GM18508 (cell line): Measurements from ENCODE around the gene PLIN3.
"Not testable (repeated sequence)": the region's sequence is repeated elsewhere in the genome, so short reads cannot be mapped to it uniquely, and the experiment has no call there.

Experiments
- ATAC-seq: cut with Tn5 transposase; IDR thresholded peaks from one replicate; pipeline ENCODE4 v1.9.1; 2021; ENCODE audit warnings: moderate number of reproducible peaks; ENCODE audit not compliant: insufficient read depth, unreplicated experiment

PLIN3 gene, protein sequence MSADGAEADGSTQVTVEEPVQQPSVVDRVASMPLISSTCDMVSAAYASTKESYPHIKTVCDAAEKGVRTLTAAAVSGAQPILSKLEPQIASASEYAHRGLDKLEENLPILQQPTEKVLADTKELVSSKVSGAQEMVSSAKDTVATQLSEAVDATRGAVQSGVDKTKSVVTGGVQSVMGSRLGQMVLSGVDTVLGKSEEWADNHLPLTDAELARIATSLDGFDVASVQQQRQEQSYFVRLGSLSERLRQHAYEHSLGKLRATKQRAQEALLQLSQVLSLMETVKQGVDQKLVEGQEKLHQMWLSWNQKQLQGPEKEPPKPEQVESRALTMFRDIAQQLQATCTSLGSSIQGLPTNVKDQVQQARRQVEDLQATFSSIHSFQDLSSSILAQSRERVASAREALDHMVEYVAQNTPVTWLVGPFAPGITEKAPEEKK

DNA sequence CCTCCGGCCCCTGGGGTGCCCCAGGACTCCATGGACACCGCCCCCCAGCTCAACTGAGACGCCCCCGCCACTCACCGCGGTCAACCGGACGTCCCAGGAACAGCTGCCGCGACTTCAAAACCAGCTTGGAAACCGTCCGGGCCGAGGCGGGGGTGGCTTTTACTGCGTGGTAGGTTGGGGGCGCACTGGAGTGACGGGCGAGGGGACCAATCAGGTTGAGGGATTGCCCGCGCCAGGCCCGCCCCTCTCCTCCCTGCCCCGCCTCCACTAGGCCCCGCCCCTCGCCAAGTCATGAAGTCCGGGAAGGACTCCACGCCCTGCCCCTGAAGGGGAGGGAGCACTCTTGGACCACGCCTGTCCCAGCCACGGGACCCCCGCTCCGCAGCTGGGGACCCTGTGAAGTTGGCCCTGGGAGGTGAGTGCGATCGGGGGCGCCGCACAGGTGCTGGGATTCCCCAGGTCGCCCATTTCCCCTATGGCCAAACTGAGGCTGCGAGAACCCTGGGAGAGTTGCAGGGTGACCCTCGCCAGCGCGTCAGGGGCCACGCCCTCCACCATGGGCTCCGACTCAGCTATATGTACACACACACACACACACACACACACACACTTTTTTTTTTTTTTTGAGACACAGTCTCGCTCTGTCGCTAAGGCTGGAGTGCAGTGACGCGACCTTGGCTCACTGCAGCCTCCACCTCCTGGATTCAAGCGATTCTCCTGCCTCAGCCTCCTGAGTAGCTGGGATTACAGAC lies at the start of gene PLIN3:
Gene PLIN3 (minus strand): TSS at position 134 of the 752 bp plus-strand sequence. CDS start 6,273 bp downstream, outside the sequence.
- no peak for ATAC-seq

DNA sequence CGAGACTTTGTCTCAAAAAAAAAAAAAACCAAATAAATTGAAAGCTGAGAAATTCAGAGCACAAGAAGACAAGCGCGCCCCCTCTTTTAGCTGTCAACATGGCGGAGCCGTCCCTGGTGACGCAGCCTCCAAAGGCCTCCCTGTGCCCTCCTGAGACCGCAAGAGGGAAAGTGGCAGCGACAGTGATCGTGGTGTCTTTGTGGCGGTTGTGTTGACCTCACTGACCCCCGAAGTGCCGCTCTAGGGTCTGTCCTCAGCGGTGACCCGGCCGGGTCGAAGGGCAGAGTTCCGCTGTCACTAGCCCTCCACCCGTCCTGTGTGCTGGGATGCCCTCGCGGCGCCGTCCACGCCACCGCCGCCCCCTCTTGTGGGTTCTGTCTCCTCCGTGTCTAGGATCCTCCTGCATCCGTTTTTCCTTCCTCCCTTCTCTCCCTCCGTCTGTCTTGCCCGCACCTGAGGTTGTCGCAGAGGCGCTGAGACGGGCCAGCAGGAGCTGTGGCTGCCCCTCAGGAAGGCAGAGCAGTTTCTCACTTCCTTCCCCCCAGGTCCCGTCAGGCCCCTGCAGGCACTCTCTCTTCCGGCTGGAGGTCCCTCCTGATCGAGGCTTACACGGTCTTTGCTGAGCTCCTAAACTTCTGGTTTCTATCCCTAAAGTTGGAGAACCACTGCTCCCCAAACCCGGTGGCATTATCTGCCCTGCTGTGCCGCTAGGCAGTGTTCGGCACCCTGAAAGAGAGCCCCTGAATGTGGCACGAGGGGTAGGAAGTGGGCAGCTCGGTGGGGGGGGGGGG lies 49.0 kb upstream of the PLIN3 start:
- no peak for ATAC-seq

DNA sequence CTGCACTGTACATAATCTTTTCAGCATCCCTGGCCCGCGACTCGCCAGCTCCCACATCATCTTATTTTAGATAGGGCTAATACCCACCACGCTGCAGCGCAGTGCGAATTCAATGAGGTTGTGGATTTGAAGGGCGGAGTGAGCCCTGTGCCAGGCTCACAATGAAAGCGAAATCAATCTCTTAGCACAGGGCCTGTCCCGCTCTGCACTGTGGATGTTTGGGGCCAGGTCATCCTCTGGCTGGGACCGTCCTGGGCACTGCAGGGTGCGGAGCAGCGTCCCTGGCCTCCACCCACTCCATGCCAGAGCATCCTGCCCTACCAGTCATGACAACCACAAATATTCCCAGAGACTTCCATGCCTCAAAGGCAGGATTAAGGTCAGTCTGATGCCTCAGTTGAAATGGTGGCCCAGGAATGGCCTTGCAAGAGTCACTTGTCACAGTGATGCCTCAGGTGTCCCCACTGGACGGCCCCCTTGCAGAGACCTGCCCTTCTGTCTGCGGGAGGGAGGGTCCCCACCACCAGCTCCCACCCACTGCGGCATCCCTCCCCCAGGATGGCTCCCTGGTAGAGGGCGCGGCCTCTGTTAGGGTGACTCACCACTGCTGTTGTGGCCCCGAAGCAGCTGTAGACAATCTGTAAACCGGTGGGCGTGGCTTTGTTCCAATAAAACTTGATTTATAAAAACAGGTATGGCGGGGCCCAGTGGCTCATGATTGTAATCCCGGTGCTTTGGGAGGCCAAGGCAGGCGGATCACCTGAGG lies 47.5 kb upstream of the PLIN3 start:
- no peak for ATAC-seq

DNA sequence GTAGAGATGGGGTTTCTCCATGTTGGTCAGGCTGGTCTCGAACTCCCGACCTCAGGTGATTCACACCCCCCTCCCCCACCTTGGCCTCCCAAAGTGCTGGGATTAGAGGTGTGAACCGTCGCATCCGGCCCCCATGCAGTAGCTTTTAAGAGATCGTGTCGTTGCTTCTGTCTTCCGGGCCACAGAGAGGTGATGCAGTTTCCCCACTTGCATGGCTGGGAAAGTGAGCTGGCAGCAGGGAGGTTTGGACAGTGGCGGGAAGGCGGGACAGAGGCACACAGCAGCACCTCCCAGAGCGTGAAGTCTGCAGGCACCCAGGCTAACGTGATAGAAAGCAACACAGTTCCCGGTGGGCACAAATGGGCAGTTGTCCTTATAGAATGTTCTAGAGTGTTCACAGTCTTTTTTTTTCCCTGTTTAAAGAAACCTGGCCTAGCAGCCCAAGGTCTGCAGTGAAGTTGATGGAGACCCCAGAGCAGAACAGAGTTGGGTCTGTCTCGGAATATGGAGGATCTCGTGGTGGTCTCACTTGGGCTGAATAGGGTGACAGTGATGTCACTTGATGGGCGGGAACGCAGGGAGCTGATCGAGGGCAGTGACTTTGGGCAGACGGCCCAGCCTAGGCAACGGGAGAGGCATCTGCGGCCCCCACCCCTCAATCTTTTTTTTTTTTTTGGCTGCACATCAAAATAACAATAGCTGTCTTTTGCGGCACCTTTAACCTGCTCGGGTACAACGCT lies 46.7 kb upstream of the PLIN3 start:
- ATAC-seq = no peak

DNA sequence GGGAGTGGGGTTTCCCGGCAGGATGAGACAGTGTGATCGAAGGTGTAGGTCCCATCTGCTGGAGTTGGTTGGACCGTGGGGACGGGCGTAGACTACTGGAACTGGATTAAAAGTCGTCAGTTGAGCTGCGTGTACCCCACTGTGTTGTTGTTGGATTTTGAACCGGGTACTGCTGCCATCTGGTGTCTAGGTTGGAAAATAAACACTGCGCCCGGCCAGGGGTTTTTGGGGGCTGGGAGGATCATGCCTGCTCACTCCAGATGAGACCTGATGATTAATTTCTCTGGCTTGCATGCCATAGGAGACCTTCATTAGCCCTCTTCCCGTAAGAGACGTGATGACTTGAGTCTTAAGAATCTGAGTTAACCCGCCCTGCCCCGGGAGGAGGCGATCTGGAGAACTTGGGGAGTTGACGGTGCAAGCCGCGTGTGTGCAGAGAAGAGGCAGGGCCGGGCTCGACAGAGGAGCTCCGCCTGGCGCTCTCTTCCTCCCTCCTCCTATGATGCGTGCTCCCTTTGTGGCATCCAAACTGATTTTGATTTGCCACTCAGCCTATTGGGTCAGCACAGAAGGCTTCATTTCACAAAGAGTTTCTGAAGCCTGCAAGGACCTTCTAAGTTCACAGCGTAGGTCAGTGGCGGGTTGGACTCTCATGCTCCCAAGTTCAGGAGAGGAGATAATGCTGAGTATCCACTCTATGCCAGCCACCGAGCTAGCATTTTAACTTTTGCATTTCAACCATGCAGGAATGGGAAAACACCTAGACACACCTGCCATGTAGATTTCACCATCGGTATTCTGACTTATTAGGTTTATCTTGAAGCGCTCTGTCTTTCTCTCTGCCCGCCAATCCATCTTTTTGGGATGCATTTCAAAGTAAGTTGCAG lies 44.6 kb upstream of the PLIN3 start:
- no peak for ATAC-seq

DNA sequence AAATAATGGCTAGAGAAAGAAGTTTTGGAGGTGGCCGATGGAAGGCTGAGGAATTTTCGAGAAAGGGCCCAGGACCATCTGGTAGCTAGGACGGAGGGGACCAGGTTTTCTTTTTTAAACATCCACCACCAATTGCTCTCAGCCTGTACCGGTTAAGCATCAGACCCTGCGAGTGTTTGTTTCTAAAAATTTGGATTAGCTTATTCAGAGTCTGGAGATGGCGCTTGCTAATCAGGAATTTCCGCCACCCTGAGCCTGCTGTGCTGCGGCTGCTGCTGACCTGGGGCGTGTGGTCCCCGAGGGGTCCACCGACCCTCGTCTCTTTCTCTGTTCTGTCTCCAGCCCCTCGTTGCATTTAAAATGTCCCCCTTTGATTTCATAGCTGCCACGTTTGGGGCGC lies 43.8 kb upstream of the PLIN3 start:
- ATAC-seq = no peak

DNA sequence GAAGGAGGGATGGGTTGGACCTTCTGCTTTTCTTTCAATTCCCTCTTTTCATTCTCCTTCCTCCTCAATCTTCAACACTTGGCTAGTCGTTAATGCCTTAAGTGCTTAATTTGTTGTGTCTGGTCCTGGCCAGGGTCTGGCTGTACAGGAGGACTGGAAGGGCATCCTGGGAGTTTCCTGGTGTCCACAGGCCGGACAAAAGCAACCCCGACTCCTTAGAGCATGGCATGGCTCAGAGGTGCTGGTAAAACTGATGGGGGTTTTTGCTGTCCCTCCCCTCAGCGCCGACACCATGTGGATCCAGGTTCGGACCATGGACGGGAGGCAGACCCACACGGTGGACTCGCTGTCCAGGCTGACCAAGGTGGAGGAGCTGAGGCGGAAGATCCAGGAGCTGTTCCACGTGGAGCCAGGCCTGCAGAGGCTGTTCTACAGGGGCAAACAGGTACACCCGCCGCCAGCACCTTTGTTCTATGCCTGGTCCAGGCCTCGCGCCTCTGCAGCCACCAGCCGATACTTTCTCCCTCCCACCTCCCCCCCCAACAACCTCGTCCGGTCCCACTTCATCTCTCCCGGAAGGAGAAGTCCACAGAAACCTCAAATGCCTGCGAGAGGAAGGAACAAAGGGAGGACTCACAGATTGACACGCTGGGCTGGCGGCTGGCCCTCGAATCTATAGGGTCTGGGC lies 43.3 kb upstream of the PLIN3 start:
- ATAC-seq = no peak

DNA sequence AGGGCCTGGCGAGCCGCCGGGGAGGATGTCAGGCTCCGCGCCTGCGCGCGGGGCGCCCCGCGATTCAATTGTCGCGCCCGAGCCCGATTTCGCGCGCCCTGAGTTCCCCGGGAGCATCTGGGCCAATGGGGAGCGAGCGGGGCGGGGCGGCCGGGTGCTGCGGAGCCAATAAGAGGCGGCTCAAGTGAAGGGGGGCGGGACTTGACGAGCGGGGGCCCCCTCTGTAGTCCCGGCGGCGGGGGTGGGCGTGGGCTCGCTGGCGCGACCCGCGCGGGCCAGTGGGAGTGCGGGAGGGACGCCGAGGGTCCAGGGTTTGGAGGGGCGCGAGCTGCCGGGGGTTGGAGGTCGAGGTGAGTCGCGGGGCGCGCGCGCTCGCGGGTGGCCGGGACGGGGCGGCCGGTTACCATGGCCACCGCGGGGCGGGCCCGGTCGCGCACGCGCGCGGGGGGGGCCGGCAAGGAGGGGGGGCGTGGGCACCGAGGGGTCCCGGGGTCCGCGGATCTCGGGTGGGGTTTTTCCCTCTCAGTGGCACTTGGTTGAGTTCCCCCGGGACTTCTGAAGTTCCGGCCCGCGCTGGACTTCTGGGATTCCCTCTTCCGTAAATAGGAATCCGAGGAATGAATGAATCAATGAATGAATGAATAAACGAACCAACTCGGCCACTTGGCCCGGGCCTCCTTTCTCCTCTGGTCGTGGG lies 42.6 kb upstream of the PLIN3 start:
- ATAC-seq = no peak

DNA sequence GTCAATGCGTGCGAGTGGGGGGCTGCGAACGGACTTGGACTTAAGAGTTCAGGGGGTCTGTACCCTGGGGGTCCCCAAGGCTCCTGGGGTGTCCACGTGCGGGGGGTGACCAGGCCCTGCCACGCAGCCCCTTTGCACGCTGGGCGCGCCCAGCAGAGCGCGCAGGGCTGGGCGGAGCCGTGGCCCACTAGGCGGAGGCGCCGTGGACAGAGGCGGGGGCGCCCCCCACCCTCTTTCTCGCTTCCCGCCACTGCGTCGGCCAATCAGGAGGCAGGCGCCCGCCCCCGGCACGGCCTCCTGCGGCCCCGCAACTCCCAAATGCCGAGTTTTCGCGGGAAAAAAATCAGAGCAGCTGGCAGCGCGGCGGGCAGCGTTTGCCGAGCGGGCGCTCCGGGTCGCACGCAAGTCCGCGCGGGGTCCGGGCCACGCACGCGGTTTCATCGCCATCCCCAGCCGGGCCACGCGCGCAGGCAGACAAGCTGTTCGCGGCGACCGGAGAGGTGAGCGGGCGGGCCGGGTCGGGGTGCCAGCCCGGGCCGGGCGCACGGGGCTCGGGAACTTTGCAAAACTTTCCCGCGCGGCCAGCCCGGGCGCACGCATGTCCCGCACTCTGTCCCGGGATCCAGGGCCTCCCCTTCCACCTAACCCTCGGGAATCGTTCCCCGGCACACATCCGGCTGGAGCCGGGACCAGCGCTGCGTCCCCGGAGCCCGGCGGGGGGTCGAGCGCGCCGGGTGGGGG lies 41.9 kb upstream of the PLIN3 start, which contains the start of gene UHRF1:
Gene UHRF1 (plus strand): TSS at position 346 of the 741 bp plus-strand sequence. CDS start 1,385 bp downstream, outside the sequence.
- no peak for ATAC-seq

DNA sequence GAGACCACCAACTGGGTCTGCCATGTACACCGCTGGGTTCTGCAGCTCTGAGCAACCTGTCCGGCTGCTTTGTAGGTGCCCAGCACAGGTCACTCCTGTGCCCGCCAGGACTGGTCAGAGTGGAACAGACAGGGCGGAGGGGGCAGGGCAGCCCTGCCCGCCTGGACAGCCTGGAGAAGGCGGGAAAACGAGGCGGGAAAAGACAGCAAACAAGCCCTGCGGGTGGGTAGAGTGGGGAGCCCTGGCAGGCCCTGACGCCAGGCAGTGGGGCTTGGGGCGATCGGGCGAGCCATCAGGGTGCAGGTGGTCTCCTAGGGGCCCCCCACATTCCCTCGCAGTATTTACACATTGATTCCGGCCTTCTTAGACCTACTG lies 41.3 kb upstream of the PLIN3 start:
- ATAC-seq = no peak

DNA sequence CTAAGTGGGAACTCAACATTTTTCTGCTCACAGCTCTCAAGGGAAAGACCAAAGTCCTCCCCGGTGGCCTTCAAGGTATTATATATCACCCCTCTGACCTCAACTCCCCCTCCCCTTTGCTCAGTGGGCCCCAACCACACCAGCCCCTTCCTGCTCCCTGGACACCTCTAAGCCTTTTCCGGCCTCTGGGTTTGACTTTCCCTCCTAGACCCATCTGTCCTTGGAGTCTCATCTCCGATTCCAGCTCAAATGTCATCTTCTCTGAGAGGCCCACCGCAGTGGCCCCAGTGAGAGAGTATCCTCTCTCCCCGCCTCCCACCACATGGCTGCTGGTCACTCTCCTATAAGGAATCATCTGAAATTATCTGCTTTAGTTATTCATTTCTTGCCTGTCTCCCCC lies 40.9 kb upstream of the PLIN3 start:
- no peak for ATAC-seq

DNA sequence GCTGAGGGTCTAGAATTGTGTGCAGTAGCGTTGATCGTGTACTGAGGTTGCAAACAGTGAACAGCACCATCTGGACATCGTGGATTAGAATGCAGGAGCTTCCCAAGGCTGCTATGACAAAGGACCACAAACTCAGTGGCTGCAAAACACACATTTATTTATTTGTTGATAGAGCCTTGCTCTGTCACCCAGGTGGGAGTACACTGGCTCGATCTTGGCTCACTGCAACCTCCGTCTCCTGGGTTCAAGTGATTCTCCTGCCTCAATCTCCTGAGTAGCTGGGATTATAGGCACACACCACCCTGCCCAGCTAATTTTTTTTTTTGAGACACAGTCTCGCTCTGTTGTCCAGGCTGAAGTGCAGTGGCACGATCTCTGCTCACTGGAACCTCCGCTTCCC lies 39.5 kb upstream of the PLIN3 start:
- ATAC-seq = no peak

DNA sequence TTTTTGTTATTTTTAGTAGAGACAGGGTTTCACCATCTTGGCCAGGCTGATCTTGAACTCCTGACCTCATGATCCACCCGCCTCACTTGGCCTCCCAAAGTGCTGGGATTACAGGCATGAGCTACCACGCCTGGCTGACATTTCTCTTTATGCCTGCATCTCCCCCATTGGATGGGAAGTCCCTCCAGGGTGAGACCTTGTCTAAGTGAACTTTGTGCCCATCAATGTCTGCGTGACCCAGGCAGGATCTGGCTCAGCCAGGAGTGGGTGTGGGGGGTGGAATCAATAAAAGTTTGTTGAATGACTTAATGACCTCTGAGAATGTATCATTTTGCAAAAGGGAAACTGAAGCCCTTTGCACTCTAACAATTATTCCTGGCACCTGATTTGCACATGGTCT lies 37.0 kb upstream of the PLIN3 start:
- ATAC-seq = no peak

DNA sequence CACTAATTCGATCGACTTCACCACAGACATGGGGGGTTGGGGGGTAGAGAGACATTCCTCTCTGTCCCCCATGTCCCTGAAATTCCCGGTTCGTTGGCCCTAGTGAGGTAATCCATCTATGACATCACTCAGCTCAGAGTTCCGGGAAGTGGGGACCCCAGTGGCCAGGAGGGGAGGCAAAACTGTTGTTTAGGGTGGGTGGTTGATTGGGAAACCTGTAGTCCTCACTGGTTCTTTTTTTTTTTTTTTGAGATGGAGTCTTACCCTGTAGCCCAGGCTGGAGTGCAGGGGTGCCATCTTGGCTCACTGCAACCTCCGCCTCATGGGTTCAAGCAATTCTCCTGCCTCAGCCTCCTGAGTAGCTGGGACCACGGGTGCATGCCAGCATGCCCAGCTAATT lies 35.3 kb upstream of the PLIN3 start, which contains the start of gene ARRDC5:
Gene ARRDC5 (minus strand): TSS at position 101 of the 400 bp plus-strand sequence. CDS start 71 bp downstream, at position 30.
- no peak for ATAC-seq

DNA sequence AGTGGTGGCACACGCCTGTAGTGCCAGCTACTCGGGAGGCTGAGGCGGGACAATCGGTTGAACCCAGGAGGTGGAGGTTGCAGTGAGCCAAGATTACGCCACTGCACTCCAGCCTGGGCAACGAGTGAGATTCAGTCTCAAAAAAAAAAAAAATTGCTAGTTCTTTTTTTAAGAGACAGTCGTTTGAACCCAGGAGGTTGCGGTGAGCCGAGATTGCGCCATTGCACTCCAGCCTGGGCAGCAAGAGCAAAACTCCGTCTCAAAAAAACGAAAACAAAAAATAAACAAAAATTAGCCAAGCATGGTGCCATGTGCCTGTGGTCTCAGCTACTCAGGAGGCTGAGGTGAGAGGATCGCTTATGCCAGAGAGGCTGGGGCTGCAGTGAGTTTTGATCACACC lies 33.4 kb upstream of the PLIN3 start:
- ATAC-seq = not testable (repeated sequence)

DNA sequence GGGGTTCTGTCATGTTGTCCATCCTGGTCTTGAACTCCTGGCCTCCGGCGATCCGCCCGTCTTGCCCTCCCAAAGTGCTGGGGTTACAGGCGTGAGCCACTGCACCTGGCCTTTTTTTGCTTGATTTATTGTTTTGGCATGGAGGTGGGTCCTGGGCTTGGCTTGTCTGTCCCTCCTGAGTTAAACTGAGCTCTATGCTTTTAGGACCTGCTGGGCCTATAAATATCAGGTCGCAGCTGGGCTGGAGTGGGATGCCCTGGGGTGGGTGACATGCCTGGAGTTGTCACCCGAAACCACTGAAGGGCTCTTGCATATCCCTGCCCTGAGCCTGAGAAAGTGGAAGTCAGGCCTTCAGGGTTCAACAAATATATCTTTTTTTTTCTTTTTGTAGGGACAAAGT lies 29.7 kb upstream of the PLIN3 start:
- no peak for ATAC-seq
